ENCODE measurements around the gene SNTG2. TPM values are rescaled to one million over a fixed set of nuclear protein-coding genes. Genes with fewer than 3 reads are reported as not detected.

SNTG2 gene
- total RNA-seq, 1 donor from 2014 or later, result 0.47 TPM

DNA sequence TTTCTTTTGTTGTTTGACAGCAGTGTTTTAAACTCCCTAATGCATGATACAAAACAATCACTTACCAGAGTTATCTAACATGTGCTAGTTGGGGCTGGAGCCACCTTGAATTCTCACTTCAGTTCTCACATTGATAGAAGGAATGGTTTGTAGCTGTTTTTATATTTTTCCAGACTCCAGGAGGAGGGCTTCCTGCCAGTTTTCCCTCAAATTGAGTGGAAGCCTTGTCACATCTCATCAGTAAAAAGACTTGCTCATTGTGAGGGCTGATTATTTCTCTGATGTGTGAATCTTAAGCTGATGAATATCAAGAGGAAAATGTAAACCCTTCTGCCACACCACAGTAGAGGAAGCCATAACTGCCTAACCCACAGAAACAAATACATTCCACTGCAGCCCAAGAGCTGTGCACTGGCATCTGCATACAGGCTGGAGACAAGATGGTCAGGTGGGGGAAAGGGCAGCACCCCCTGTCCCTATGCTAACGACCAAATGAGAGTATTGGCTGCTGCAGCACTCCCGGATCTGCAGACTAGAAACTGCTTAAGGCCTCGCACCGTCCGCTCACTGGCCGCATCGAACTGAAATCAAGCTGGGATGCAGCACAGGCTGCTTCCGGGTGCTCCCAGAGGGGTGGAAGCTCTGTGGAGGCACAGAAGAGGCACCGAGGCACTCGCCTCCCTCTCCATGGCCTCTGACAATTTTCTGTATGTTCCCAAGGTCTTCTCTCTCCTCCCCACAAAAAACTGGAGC lies 388.9 kb downstream of the SNTG2 start:
- Histone ChIP-seq H3K27ac (replicated peaks) (no peak overlapping the region), H3K9me3 (replicated peaks) (peaks cover 23% of the 10 kb centered on the region), H3K4me3 (no peak overlapping the region), H3K4me1 (peaks cover 8% of the 10 kb centered on the region), H3K36me3 (no peaks in the 10 kb centered on the region), H3K27me3 (ENCODE audit: low read depth) (peaks cover 18% of the 10 kb centered on the region)
- no peak for DNase-seq
- intact Hi-C loops (cut with micrococcal nuclease), result no loop called here
- no peak for TF ChIP-seq CTCF (IDR thresholded peaks at IDR 0.05; ENCODE audit: borderline replicate concordance)

DNA sequence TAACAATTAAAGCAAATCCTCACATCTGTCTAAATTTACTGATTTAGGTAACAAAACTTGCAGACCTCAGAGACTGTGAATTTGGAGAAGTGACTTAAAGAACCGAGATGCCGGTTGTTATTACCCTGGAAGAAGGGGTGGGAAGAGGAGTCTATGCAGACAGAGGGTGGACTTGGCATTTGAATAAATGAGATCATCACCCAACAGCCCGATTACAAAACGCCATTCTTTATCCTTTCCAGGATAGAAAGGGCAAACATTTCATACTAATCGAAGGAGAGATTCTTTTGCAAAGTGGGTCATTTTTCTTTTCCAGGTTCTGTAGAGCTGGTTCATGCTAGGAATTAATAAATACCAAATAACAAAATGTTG lies 389.5 kb downstream of the SNTG2 start:
- Histone ChIP-seq H3K36me3 (no peaks in the 10 kb centered on the region), H3K27me3 (ENCODE audit: low read depth) (peaks cover 18% of the 10 kb centered on the region), H3K4me1 (peaks cover 8% of the 10 kb centered on the region), H3K9me3 (replicated peaks) (peaks cover 17% of the 10 kb centered on the region), H3K27ac (replicated peaks) (no peak overlapping the region), H3K4me3 (no peak overlapping the region)
- intact Hi-C loops (cut with micrococcal nuclease), result no loop called here
- DNase-seq, result no peak
- no peak for TF ChIP-seq CTCF (IDR thresholded peaks at IDR 0.05; ENCODE audit: borderline replicate concordance)

DNA sequence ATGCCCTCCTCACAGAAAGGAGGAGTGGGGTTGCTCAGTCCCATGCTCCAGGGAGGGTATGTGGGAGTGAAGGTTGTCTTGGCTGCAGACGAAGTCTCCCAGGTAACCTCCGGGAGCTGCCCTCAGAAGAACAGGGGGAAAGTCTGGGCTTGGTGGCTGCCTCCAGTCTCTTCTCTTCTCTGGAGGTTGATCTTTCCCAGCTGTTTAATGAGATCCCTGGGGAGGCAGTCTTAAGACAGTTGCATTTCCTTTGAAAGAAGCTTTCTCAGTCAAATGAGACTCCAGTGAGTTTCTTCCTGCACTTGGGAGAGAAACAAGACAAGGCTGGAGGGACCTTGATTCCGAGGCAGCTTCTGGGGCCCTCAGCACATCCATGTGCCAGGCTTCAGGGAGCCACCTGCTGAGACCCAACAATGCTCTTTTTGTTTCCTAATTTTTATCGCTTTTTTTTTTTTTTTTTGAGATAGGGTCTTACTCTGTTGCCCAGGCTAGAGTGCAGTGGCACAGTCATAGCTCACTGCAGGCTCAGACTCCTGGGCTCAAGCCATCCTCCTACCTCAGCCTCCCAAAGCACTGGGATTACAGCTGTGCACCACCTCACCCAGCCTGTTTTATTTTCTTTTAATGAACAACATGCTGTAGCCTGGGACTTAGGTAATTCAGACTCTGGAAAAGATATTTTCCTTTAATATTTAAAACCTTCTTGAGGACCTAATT lies 390.9 kb downstream of the SNTG2 start:
- H3K4me3 ChIP-seq, result no peak overlapping the region

DNA sequence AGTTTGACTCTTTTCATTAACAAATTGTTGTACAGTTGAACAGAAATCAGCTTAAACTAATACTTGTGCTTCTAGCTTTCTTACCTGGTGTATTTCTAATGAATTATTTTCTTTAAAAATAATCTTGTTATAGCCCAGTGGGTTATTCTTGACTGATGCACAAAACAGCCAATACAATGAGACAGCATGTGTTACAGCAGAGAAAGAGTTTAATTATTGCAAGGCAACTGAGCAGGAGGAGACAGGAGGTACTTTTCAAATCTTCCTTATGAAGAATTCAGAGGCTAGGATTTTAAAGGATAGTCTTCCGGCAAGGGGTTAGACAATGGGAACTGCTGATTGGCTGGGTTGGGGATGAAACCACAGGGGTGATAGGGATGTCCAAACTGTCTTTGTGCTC lies 398.1 kb downstream of the SNTG2 start:
- H3K27me3 ChIP-seq (ENCODE audit: low read depth), result no peaks in the 10 kb centered on the region

More for the DNA sequence above, 390.9 kb downstream of the SNTG2 start:
- peaks cover 18% of the 10 kb centered on the region for H3K27me3 ChIP-seq (ENCODE audit: low read depth)
- H3K4me1 ChIP-seq, result peaks cover 8% of the 10 kb centered on the region
- intact Hi-C loops (cut with micrococcal nuclease), result no loop called here
- no peaks in the 10 kb centered on the region for H3K36me3 ChIP-seq
- DNase-seq, result no peak
- no peak overlapping the region for H3K27ac ChIP-seq (replicated peaks)
- no peak for TF ChIP-seq CTCF (IDR thresholded peaks at IDR 0.05; ENCODE audit: borderline replicate concordance)
- peaks cover 7% of the 10 kb centered on the region for H3K9me3 ChIP-seq (replicated peaks)

DNA sequence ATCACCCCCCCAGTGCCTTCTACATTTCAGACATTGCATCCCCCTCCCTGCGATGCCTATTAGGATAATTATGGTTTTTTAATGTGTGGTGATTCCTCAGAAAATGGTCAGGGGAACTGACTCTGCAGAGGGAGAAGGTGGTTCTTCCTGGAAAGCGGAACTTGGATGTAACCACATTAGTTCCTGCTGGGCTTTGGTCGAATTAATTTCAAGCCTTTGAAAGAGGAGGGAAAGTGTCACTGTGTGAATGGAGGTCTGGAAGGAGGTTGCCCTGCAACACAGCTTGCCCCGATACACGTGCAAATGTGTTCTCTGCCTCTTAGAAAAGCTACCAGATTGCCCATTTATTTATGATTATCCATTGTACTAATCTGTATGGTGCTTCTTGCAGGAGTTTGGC lies 399.5 kb downstream of the SNTG2 start:
- H3K4me3 ChIP-seq, result no peak overlapping the region
- DNase-seq, result no peak
- H3K27ac ChIP-seq (replicated peaks), result no peak overlapping the region
- H3K36me3 ChIP-seq, result no peaks in the 10 kb centered on the region
- H3K4me1 ChIP-seq, result no peaks in the 10 kb centered on the region
- TF ChIP-seq CTCF (IDR thresholded peaks at IDR 0.05; ENCODE audit: borderline replicate concordance), result no peak
- intact Hi-C loops (cut with micrococcal nuclease), result no loop called here
- H3K9me3 ChIP-seq (replicated peaks), result peaks cover 36% of the 10 kb centered on the region
- no peaks in the 10 kb centered on the region for H3K27me3 ChIP-seq (ENCODE audit: low read depth)

More for the DNA sequence above, 398.1 kb downstream of the SNTG2 start:
- no peak for DNase-seq
- intact Hi-C loops (cut with micrococcal nuclease), result no loop called here
- no peak for TF ChIP-seq CTCF (IDR thresholded peaks at IDR 0.05; ENCODE audit: borderline replicate concordance)
- H3K36me3 ChIP-seq, result no peaks in the 10 kb centered on the region
- H3K9me3 ChIP-seq (replicated peaks), result peaks cover 36% of the 10 kb centered on the region
- no peaks in the 10 kb centered on the region for H3K4me1 ChIP-seq
- H3K27ac ChIP-seq (replicated peaks), result no peak overlapping the region
- no peak overlapping the region for H3K4me3 ChIP-seq

Measured in left ventricle myocardium inferior (tissue), 1 donor.